ENCODE data around the gene SSR1.

SSR1 gene

DNA sequence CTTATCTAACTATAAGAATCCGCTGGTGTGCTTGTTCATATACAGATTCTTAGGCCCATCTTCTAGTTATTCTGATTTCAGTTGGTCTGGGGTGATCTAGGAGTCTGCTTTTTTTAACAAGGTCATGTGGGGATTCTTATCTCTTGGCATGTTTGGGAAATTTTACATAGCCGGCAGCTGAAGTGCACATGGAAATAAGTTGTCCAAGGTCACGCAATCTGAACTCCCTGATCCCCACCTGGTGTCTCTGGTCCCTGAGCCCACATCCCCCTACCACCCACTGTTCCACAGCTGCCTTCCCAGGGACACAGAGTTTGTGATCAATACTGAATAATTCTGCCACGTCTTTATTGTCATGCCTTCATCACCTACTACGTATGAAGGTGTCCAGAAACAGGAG, 90.8 kb downstream of the SSR1 start:
- Histone ChIP-seq H4K20me1 (ENCODE audit: insufficient read depth, low read length, poor library complexity, severe bottlenecking) (no peaks in the 10 kb centered on the region), H3K36me3 (ENCODE audit: insufficient read depth, low read length) (peaks cover 73% of the 10 kb centered on the region; the same call in 1 of the 2 replicates), H3K9ac (ENCODE audit: low read depth, low read length, poor library complexity, severe bottlenecking) (no peak overlapping the region)

DNA sequence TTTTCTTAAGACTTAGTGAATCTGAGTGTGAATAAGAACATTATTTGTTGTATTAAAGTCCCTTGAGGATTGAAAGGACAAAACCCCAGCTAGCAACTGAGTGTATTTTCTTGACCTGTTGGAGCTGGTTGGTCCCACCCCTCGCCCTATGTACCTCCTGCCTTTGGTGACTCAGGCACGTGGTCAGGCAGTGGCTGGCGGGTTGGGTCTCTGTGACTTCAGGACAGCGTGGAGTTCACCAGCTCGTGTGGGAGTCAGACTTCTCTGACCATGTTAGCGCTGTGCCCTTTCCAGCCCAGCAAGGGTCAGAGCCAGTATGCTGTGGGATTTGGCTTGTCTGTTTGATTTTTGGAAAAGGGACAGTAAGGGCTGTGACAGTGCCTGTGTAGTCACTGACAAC, 93.7 kb downstream of the SSR1 start:
- Histone ChIP-seq H3K4me3 (ENCODE audit: low read length, poor library complexity, severe bottlenecking) (no peak overlapping the region), H3K9ac (ENCODE audit: low read depth, low read length, poor library complexity, severe bottlenecking) (no peak overlapping the region), H3K79me2 (ENCODE audit: insufficient read depth, low read length) (no peaks in the 10 kb centered on the region), H3K4me1 (ENCODE audit: insufficient read depth, low read length, poor library complexity, severe bottlenecking) (peaks cover under 1% of the 10 kb centered on the region), H3K27me3 (ENCODE audit: insufficient read depth, low read length, poor library complexity, severe bottlenecking) (no peaks in the 10 kb centered on the region), H2AFZ (ENCODE audit: low read length) (no peak overlapping the region), H3F3A (ENCODE audit: low read depth) (no peaks in the 10 kb centered on the region), H3K36me3 (ENCODE audit: insufficient read depth, low read length) (peaks cover 73% of the 10 kb centered on the region; the same call in 1 of the 2 replicates), H4K20me1 (ENCODE audit: insufficient read depth, low read length, poor library complexity, severe bottlenecking) (no peaks in the 10 kb centered on the region), H3K9me3 (ENCODE audit: insufficient read depth, low read depth, low read length) (no peaks in the 10 kb centered on the region), H3K9me2 (replicated peaks; ENCODE audit: low read depth, low read length) (no peaks in the 10 kb centered on the region), H3K4me2 (ENCODE audit: low read depth, low read length, poor library complexity, severe bottlenecking) (no peak overlapping the region)
- TF ChIP-seq, protein P1, sequence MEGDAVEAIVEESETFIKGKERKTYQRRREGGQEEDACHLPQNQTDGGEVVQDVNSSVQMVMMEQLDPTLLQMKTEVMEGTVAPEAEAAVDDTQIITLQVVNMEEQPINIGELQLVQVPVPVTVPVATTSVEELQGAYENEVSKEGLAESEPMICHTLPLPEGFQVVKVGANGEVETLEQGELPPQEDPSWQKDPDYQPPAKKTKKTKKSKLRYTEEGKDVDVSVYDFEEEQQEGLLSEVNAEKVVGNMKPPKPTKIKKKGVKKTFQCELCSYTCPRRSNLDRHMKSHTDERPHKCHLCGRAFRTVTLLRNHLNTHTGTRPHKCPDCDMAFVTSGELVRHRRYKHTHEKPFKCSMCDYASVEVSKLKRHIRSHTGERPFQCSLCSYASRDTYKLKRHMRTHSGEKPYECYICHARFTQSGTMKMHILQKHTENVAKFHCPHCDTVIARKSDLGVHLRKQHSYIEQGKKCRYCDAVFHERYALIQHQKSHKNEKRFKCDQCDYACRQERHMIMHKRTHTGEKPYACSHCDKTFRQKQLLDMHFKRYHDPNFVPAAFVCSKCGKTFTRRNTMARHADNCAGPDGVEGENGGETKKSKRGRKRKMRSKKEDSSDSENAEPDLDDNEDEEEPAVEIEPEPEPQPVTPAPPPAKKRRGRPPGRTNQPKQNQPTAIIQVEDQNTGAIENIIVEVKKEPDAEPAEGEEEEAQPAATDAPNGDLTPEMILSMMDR (conservative IDR thresholded peaks at IDR 0.05; ENCODE audit: low read length), result no peak
- no peak for TF ChIP-seq EZH2phosphoT487 (IDR thresholded peaks at IDR 0.05; ENCODE audit: borderline replicate concordance)

More for the DNA sequence above, 90.8 kb downstream of the SSR1 start:
- Histone ChIP-seq H3K4me1 (ENCODE audit: insufficient read depth, low read length, poor library complexity, severe bottlenecking) (peaks cover 7% of the 10 kb centered on the region), H2AFZ (ENCODE audit: low read length) (no peak overlapping the region), H3K4me3 (ENCODE audit: low read length, poor library complexity, severe bottlenecking) (no peak overlapping the region), H3F3A (ENCODE audit: low read depth) (no peaks in the 10 kb centered on the region), H3K79me2 (ENCODE audit: insufficient read depth, low read length) (no peaks in the 10 kb centered on the region), H3K9me3 (ENCODE audit: insufficient read depth, low read depth, low read length) (no peaks in the 10 kb centered on the region), H3K9me2 (replicated peaks; ENCODE audit: low read depth, low read length) (no peaks in the 10 kb centered on the region), H3K4me2 (ENCODE audit: low read depth, low read length, poor library complexity, severe bottlenecking) (no peak overlapping the region), H3K27me3 (ENCODE audit: insufficient read depth, low read length, poor library complexity, severe bottlenecking) (no peaks in the 10 kb centered on the region)
- TF ChIP-seq EZH2phosphoT487 (IDR thresholded peaks at IDR 0.05; ENCODE audit: borderline replicate concordance), result no peak
- TF ChIP-seq, protein P1 (conservative IDR thresholded peaks at IDR 0.05; ENCODE audit: low read length), result no peak

DNA sequence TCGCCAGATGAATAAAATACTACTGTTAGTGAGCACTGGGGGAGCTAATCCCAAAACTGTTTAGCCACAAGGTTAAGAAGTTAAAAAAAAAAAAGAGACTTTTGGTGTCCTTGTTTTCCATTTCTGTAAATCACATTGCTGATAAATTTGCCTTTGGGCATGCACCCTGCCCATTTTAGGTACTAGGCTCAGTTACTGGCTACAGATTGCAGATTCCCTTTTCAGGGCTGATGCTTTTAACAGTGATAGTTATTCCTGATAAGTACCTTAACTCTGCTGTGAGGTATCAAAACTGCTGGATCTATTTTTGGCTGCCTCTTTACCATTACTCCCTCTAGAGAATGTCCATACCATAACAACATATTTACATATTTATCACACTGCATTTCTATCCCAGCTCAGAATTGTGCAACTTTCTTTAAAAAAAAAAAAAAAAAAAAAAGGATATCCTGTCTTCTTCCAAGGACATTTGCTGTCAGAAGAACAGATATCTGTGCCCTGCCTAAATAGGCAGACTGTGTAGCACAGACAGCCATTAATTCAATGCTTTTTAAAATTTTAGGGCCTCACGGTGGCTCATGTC, 94.5 kb downstream of the SSR1 start:
- TF ChIP-seq EZH2phosphoT487 (IDR thresholded peaks at IDR 0.05; ENCODE audit: borderline replicate concordance), result no peak
- TF ChIP-seq, protein P1 (conservative IDR thresholded peaks at IDR 0.05; ENCODE audit: low read length), result no peak
- Histone ChIP-seq H2AFZ (ENCODE audit: low read length) (no peak overlapping the region), H3K27me3 (ENCODE audit: insufficient read depth, low read length, poor library complexity, severe bottlenecking) (no peaks in the 10 kb centered on the region)

More for the DNA sequence above, 94.5 kb downstream of the SSR1 start:
- Histone ChIP-seq H3K9me3 (ENCODE audit: insufficient read depth, low read depth, low read length) (no peaks in the 10 kb centered on the region), H3K4me1 (ENCODE audit: insufficient read depth, low read length, poor library complexity, severe bottlenecking) (no peaks in the 10 kb centered on the region), H3K9me2 (replicated peaks; ENCODE audit: low read depth, low read length) (no peaks in the 10 kb centered on the region), H4K20me1 (ENCODE audit: insufficient read depth, low read length, poor library complexity, severe bottlenecking) (no peaks in the 10 kb centered on the region), H3K4me3 (ENCODE audit: low read length, poor library complexity, severe bottlenecking) (no peak overlapping the region), H3K79me2 (ENCODE audit: insufficient read depth, low read length) (no peaks in the 10 kb centered on the region), H3K36me3 (ENCODE audit: insufficient read depth, low read length) (peaks cover 81% of the 10 kb centered on the region; the same call in 1 of the 2 replicates), H3F3A (ENCODE audit: low read depth) (no peaks in the 10 kb centered on the region), H3K4me2 (ENCODE audit: low read depth, low read length, poor library complexity, severe bottlenecking) (no peak overlapping the region), H3K9ac (ENCODE audit: low read depth, low read length, poor library complexity, severe bottlenecking) (no peak overlapping the region)

Data from Loucy (cell line).